Naive B cell (primary cell): ENCODE measurements around the gene APAF1. TPM values are rescaled to one million over a fixed set of nuclear protein-coding genes. Genes with fewer than 3 reads are reported as not detected.
A peak's percentile ranks its signal among the peaks of the same experiment; 100 is the strongest.
"Not testable (repeated sequence)": the region's sequence is repeated elsewhere in the genome, so short reads cannot be mapped to it uniquely, and the experiment has no call there.

Source experiments
- ATAC-seq, 2 donors: fragments of 150-1000 bp; cut with Tn5 transposase; 2 replicates each; pipeline ENCODE4 v1.10.0; 2021; ENCODE audit warnings: low read depth in 2 of 2, mild to moderate bottlenecking in 2 of 2, moderate library complexity in 2 of 2
- DNase-seq: peaks from one replicate; pipeline ENCODE4 v3.0.0; 2022
- H3K27ac Mint-ChIP-seq, 6 donors: one replicate each; pipeline ENCODE4 v1.8.0; 2020 to 2022; ENCODE audit warnings: mild to moderate bottlenecking in 6 of 6, mixed read lengths in 6 of 6, moderate library complexity in 5 of 6, inconsistent platforms in 2 of 6
- H3K27me3 Mint-ChIP-seq, 3 donors: one replicate each; pipeline ENCODE4 v1.8.0; 2021 to 2022; ENCODE audit warnings: mixed read lengths in 3 of 3, mild to moderate bottlenecking in 1 of 3
- H3K36me3 Mint-ChIP-seq, 2 donors: one replicate each; pipeline ENCODE4 v1.8.0; 2020 to 2022; ENCODE audit warnings: mixed read lengths in 2 of 2, inconsistent platforms in 1 of 2, mild to moderate bottlenecking in 1 of 2
- H3K4me1 Mint-ChIP-seq, 3 donors: one replicate each; pipeline ENCODE4 v1.8.0; 2020 to 2022; ENCODE audit warnings: mixed read lengths in 3 of 3, inconsistent platforms in 1 of 3, mild to moderate bottlenecking in 1 of 3, moderate library complexity in 1 of 3
- H3K4me3 Mint-ChIP-seq, 8 donors: one replicate each; pipeline ENCODE4 v1.8.0; 2020 to 2022; ENCODE audit warnings: mild to moderate bottlenecking in 8 of 8, mixed read lengths in 8 of 8, moderate library complexity in 8 of 8, inconsistent platforms in 2 of 8
- H3K9me3 Mint-ChIP-seq, 7 donors: one replicate each; pipeline ENCODE4 v1.8.0; 2020 to 2022; ENCODE audit warnings: mixed read lengths in 7 of 7, mild to moderate bottlenecking in 5 of 7, inconsistent platforms in 2 of 7, moderate library complexity in 1 of 7
- polyA plus RNA-seq, 6 donors: library from polyadenylated mRNA; unstranded; fragments of 300-500 nt; fragmentation: Illumina TruSeq; gene quantifications; one replicate each; pipeline ENCODE4 v1.2.3, GENCODE V29; 2021; ENCODE audit warnings: low read depth in 6 of 6

The APAF1 gene
- polyA plus RNA-seq, 6 donors from 2014 or later = 5.8 to 13.9 (median 7.6) TPM

DNA sequence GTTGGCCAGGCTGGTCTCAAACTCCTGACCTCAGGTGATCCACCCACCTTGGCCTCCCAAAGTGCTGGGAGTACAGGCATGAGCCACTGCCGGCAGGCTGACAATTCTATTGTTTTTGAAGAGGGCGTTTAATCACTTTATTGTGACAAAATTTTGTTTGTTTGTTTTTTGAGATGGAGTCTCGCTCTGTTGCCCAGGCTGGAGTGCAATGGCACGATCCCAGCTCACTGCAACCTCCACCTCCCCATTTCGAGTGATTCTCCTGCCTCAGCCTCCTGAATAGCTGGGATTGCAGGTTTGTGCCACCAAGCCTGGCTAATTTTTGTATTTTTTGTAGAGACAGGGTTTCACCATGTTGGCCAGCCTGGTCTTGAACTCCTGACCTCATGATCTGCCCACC is 2.3 kb upstream of the APAF1 start:
- peaks cover 13 to 35% (median 22%) of the 10 kb centered on the region in 3 donors for H3K4me1 Mint-ChIP-seq
- H3K27me3 Mint-ChIP-seq, DNase-seq, H3K9me3 Mint-ChIP-seq, H3K36me3 Mint-ChIP-seq, ATAC-seq: not testable (repeated sequence)
- peak overlapping the region; percentile 9 to 100 (median 98) for H3K4me3 Mint-ChIP-seq
- peak overlapping the region in 2 of 6 donors; percentile 60 to 61 for H3K27ac Mint-ChIP-seq

DNA sequence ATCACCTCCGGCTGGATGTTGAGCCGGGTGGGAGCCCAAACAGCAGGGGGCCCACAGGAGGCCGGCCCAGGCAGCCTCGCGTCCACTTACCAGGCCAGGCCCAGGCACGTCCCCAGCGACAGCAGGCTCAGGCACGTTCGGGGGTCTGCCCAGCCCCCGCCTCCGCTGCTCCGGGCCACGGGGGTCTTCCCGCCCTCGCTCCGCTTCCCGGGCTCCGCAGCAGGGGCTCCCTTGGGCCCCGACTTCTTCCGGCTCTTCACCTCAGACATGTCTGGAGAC is 718 bp upstream of the APAF1 start:
- Mint-ChIP-seq H3K4me3 (peak overlapping the region; percentile 98 to 100 (median 98)), H3K27me3 (no peaks in the 10 kb centered on the region), H3K9me3 (peaks cover 0 to 2% (median 0%) of the 10 kb centered on the region in 7 donors), H3K27ac (peak overlapping the region; percentile 90 to 98 (median 97)), H3K4me1 (peaks cover 9 to 29% (median 18%) of the 10 kb centered on the region in 3 donors), H3K36me3 (peaks cover 0 to 8% of the 10 kb centered on the region in 2 donors)
- ATAC-seq (peak; percentile 3), DNase-seq (no peak)

DNA sequence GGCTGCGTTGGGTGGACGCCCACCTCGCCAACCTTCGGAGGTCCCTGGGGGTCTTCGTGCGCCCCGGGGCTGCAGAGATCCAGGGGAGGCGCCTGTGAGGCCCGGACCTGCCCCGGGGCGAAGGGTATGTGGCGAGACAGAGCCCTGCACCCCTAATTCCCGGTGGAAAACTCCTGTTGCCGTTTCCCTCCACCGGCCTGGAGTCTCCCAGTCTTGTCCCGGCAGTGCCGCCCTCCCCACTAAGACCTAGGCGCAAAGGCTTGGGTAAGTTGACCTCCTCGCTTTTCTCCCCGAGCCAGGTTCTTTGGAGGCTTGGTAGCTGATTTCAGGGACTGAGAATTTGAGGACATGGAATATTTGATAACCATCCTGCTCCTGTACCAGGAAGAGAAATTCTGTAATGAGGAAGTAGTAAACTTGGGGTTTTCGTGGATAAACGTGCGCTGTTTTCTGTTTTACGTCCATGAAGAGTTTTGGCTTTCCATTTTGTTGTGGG is 530 bp downstream of the APAF1 start:
- Mint-ChIP-seq H3K9me3 (peaks cover 0 to 2% (median 0%) of the 10 kb centered on the region in 7 donors), H3K4me1 (peaks cover 7 to 29% (median 17%) of the 10 kb centered on the region in 3 donors), H3K27me3 (no peaks in the 10 kb centered on the region), H3K4me3 (peak overlapping the region; percentile 94 to 100 (median 98)), H3K36me3 (peaks cover 0 to 8% of the 10 kb centered on the region in 2 donors), H3K27ac (peak overlapping the region; percentile 56 to 95 (median 87))
- ATAC-seq (no peak), DNase-seq (peak; percentile 33)

DNA sequence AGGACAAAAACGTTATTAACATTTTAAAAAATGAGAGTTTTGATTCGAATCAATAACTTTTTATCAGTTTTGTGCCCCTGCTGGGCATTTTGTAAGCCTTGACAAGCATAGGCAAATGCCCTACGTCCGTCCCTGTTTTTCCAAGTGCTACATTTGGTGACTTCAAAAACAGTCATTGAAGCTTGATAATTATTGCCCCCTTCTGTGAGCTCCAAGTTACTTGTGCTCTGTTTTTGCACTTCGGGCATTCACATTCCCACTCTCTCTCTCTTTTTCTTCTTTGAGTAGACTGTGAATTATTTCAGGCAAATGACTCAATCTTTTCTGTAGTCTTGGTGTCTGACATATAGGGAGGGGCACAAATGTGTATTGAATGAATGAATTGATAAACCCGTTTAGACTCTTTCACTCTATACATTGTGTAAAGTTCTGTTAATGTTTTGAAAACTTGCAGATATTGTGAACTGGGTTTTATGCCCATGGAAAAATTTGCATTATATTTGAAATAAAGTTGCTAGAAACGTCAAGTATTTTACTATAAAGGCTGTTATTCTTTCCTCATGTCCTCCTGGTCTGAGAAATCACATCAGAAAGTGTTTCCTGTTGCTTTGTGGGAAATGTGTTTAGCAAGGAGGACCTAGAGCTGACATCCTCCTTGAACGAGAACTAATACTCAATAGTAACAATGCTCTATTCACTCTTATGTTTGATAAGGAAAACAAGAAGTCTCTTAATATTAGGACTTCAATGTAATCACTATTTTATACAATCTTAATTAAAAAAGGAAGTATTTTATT is 1.4 kb downstream of the APAF1 start:
- Mint-ChIP-seq H3K9me3 (peaks cover 0 to 2% (median 0%) of the 10 kb centered on the region in 7 donors), H3K36me3 (peaks cover 0 to 8% of the 10 kb centered on the region in 2 donors), H3K4me1 (peaks cover 7 to 29% (median 10%) of the 10 kb centered on the region in 3 donors), H3K27me3 (no peaks in the 10 kb centered on the region), H3K4me3 (peak overlapping the region; percentile 94 to 100 (median 98)), H3K27ac (peak overlapping the region in 4 of 6 donors; percentile 12 to 90 (median 48))
- ATAC-seq = no peak
- DNase-seq = no peak

DNA sequence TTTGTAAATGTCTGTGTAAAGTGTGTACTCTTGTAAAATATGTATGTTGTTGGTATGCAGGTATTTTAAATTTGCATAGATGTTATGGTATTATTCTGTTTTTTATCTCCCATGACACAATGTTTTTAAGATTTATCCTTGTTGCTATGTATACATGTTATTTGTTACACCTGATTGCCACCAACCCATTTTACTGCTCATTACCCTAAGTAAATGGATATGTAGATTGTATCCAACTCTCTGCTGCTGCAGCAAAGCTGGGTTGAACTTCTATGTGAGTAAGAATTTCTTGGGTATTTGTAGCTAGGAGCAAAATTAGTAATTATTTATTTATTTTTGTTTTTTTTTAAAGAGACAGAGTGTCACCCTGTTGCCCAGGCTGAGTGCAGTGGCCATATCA is 6.2 kb downstream of the APAF1 start:
- Mint-ChIP-seq H3K4me1 (peaks cover 4 to 10% (median 6%) of the 10 kb centered on the region in 3 donors), H3K27me3 (no peaks in the 10 kb centered on the region), H3K27ac (no peak overlapping the region), H3K4me3 (peak overlapping the region in 1 of 8 donors; percentile 0), H3K36me3 (no peaks in the 10 kb centered on the region), H3K9me3 (no peaks in the 10 kb centered on the region)
- DNase-seq (no peak), ATAC-seq (no peak)

DNA sequence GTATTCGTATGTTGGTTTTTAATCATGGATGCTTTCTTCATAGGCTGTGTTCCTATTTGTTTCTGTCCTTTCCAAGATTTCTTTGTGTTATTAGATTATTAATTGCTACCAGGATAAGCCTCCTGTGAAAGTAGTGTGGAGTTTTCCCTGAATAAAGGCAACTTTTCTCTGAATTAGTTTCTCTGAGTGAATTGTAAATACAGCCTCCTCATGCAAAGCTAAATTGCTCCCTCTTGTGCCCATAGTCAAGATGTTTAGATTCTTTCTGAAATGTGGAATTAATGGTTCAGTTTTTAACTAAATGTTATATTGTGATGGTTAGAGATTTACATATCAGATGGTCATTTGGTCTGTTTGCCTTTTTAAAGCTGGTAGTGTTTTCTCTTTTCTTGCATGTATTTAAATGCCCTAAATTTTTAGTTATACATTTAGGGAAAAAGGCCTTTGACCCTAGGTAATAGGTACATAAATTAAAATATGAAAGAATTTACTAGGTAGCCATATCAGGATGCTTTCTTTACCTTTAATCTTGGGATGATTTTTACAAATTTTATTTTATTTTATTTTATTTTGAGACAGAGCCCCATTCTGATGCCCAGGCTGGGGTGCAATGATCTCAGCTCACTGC is 8.9 kb downstream of the APAF1 start:
- DNase-seq (peak; percentile 45), ATAC-seq (peak; percentile 59 to 74)
- Mint-ChIP-seq H3K36me3 (peaks cover 8% of the 10 kb centered on the region in 2 donors), H3K27me3 (no peaks in the 10 kb centered on the region), H3K27ac (peak overlapping the region in 1 of 6 donors; percentile 30), H3K9me3 (no peaks in the 10 kb centered on the region), H3K4me3 (no peak overlapping the region), H3K4me1 (peaks cover 0 to 4% (median 0%) of the 10 kb centered on the region in 3 donors)

DNA sequence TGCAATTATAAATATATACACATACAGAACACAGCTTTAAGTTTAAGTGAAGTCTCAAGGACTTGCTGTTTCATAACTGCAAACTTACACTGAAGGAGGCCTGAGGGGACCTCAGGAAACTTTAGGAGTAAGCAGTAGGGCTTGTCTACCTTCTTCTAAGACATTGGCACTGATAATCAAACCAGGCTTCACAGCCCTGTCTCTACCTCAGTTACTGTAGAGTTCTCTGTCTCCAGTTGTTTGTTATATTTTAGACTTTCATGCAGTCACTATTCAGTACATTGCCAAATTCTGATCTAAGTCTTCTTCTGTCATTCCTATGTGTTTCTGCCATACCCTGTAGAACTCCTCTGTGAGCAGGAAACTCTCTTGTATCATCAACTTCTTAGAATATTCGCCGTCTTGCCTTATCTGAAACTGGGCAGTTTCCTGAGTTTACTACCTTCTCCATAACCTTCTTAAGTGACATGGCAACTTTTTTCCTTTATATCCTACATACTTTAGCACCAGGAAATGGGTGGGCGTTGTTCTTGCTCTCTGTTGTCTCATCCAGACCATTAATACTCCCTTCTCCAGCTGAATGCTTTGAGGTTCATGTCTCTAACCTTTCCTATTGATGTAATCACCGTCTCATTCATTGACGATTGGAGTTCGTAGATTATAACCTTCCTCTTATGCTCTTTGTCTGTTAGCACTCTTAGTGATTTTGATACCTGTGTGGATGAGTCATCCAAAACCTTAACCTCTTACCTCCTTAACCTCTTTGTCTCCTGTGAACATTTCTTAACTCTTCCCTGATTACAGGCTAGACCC is 11.4 kb downstream of the APAF1 start:
- peaks cover 8 to 19% of the 10 kb centered on the region in 2 donors for H3K36me3 Mint-ChIP-seq
- H3K27ac Mint-ChIP-seq = peak overlapping the region in 2 of 6 donors; percentile 56 to 68
- H3K27me3 Mint-ChIP-seq = no peaks in the 10 kb centered on the region
- DNase-seq = no peak
- no peaks in the 10 kb centered on the region for H3K9me3 Mint-ChIP-seq
- H3K4me1 Mint-ChIP-seq = peaks cover 0 to 4% (median 0%) of the 10 kb centered on the region in 3 donors
- no peak for ATAC-seq
- no peak overlapping the region for H3K4me3 Mint-ChIP-seq

DNA sequence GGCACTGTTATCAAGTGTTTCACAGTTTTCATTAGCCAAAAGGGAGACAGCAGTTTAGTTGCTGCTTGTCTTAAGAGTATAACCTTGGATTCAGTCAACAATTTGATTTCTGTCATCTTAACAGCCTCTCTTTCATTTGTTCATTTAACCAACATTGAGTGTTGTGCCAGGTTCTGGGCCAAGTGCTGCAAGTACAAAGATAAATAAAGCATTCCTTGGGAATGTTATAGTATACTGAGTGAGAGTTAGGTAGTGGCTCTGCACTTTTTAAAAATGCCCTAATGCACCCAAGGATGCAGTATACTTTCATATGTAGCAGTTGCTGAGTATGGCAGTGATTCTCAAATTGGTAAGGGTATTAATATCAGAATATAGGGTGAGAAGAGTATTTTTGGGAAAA is 15.4 kb downstream of the APAF1 start:
- Mint-ChIP-seq H3K27me3 (no peaks in the 10 kb centered on the region), H3K9me3 (no peaks in the 10 kb centered on the region), H3K4me1 (peaks cover 0 to 4% (median 0%) of the 10 kb centered on the region in 3 donors), H3K36me3 (peaks cover 8 to 22% of the 10 kb centered on the region in 2 donors), H3K27ac (peak overlapping the region in 2 of 6 donors; percentile 37 to 56), H3K4me3 (no peak overlapping the region)
- DNase-seq = no peak
- no peak for ATAC-seq

DNA sequence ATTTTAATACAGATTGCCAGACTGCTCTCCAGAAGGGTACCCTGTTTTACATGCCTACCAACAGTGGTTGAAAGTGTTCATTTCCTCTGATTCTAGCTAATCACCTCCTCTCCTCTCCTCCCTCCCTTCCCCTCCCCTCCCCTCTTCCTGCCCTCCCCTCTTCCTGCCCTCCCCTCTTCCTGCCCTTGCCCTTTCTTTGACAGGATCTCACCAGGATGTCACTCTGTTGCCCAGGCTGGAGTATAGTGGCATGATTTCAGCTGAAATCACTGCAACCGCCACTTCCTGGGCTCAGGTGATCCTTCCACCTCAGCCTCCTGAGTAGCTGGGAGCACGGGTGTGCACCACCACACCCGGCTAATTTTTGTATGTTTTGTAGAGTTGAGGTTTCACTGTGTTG is 24.7 kb downstream of the APAF1 start:
- peak overlapping the region in 2 of 6 donors; percentile 62 for H3K27ac Mint-ChIP-seq
- no peak overlapping the region for H3K4me3 Mint-ChIP-seq
- DNase-seq (no peak), ATAC-seq (no peak)
- H3K9me3 Mint-ChIP-seq = peaks cover 0 to 2% (median 0%) of the 10 kb centered on the region in 7 donors
- H3K36me3 Mint-ChIP-seq = peaks cover 14 to 36% of the 10 kb centered on the region in 2 donors
- no peaks in the 10 kb centered on the region for H3K27me3 Mint-ChIP-seq
- H3K4me1 Mint-ChIP-seq = peaks cover 0 to 6% (median 0%) of the 10 kb centered on the region in 3 donors

DNA sequence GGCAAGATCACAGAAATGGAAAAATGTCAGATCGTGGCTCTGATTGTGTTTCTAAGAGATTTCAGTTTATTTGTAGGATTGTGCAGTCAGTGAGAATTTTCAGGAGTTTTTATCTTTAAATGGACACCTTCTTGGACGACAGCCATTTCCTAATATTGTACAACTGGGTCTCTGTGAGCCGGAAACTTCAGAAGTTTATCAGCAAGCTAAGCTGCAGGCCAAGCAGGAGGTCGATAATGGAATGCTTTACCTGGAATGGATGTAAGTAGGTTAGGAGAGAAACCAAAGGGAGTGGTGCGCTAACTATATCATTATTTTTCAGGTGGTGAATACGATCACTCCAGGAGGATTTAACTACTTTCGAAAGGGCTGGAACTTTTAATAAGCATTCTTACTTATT is 26.4 kb downstream of the APAF1 start:
- peaks cover 0 to 2% (median 0%) of the 10 kb centered on the region in 7 donors for H3K9me3 Mint-ChIP-seq
- H3K4me1 Mint-ChIP-seq = peaks cover 0 to 6% (median 0%) of the 10 kb centered on the region in 3 donors
- ATAC-seq = no peak
- H3K36me3 Mint-ChIP-seq = peaks cover 13 to 27% of the 10 kb centered on the region in 2 donors
- H3K27ac Mint-ChIP-seq = no peak overlapping the region
- no peaks in the 10 kb centered on the region for H3K27me3 Mint-ChIP-seq
- no peak overlapping the region for H3K4me3 Mint-ChIP-seq
- no peak for DNase-seq

DNA sequence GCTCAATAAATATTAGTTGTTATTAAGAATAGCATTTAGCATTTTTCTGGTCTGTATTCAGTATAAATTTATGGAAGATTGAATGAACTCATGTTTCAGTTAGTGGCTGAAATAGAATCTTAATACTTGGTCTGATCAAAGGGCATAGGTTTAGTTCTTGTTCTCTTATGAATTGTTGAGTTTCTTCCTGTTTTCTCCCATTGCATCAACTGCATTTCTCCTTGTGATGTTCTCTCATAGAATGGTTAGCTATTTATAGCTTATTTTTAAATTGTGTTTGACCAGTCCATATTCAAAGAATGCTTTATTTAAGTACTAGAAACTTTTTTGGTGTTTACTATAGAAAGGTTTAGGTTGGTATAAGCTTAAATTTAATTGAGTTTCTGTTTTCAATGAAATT is 29.8 kb downstream of the APAF1 start:
- H3K4me3 Mint-ChIP-seq = no peak overlapping the region
- H3K27ac Mint-ChIP-seq = peak overlapping the region in 1 of 6 donors; percentile 30
- DNase-seq (no peak), ATAC-seq (no peak)
- peaks cover 0 to 3% (median 0%) of the 10 kb centered on the region in 3 donors for H3K4me1 Mint-ChIP-seq
- no peaks in the 10 kb centered on the region for H3K27me3 Mint-ChIP-seq
- peaks cover 0 to 2% (median 0%) of the 10 kb centered on the region in 7 donors for H3K9me3 Mint-ChIP-seq
- H3K36me3 Mint-ChIP-seq = peaks cover 7 to 19% of the 10 kb centered on the region in 2 donors

DNA sequence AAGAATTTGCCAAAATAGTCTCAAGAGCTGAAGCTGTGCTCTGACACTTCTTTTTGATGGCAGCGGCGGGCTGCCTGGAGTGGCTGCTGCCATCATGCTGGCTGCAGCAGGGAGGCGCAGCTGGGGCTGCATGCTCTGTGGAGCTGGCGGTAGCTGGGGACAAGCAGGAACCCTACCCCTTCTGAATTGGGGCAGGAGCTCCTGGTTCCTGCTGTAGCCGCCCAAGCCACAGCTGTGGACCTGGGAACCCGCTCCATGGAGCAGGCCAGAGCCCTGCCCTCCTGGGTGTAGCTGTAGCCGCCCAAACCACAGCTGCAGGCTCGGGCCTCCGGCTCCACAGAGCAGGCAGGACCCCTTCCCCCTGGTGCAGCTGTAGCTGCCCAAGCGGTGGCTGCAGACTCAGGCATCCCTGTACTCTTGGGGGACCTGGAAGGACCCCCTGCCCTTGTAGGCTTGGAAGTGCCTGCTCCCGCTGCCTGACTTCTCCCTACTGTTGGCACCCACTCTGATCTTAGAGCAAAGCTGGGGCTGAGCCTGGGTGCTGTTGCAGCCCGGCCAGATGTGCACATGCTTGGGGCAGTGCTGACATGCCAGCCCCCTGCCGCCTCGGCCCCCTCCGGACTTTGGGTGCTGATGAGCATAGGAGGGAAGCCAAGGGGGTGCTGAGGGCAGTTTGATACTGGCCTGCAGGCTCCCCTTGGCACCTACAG is 33.3 kb downstream of the APAF1 start:
- Mint-ChIP-seq H3K4me3 (no peak overlapping the region), H3K36me3 (peaks cover 8% of the 10 kb centered on the region in 2 donors), H3K9me3 (no peaks in the 10 kb centered on the region), H3K4me1 (no peaks in the 10 kb centered on the region), H3K27me3 (no peaks in the 10 kb centered on the region), H3K27ac (no peak overlapping the region)
- no peak for ATAC-seq
- no peak for DNase-seq
